Ishikawa (cell line): ENCODE results near the gene KCNQ1.

Source experiments
- EP300 ChIP-seq: IDR thresholded peaks from 2 replicates; pipeline ENCODE4 v1.6.1; 2012; ENCODE audit warnings: borderline replicate concordance
- RAD21 ChIP-seq: IDR thresholded peaks from 2 replicates; pipeline ENCODE4 v1.6.1; 2012; ENCODE audit warnings: low read depth
- TF ChIP-seq, protein P1 (sequence below): IDR thresholded peaks from 2 replicates; pipeline ENCODE4 v1.6.1; 2012

DNA sequence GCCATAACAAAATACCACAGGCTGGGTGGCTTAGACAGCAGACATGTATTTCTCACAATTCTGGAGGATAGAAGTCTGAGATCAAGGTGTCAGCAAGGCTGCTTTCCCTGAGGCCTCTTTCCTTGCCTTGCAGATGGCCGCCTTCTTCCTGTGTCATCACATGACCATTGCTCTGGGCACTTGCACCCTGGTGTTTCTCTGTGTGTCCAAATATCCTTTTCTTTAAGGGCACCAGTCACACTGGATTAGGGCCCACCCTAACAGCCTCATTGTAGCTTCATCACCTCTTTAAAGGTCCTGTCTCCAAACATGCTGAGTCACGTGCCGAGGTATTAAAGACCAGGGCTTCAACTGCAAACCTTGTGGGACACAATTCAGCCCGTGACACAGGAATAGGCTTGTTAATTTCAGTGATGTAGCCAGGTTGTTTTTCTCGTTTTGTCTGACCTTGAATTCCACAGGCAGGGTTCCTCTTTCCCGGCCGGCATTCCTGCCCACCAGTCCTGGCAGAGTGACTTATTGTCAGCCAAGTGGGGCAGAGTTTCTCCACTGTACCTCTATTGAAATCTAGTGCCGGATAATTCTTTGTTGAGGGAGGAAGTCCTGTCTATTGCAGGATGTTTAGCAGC lies 154.9 kb downstream of the KCNQ1 start:
- no peak for TF ChIP-seq RAD21
- TF ChIP-seq, protein P1, sequence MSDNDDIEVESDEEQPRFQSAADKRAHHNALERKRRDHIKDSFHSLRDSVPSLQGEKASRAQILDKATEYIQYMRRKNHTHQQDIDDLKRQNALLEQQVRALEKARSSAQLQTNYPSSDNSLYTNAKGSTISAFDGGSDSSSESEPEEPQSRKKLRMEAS: no peak
- TF ChIP-seq EP300: no peak
